K562 (cell line): ENCODE data around the gene MDK. TPM values are rescaled to one million over a fixed set of nuclear protein-coding genes. Genes with fewer than 3 reads are reported as not detected.

Experiments
- BHLHE40 ChIP-seq: IDR thresholded peaks from 2 replicates; pipeline ENCODE4 v1.6.1; 2011; ENCODE audit warnings: low read length, improper control_type of control experiment
- ETV1 ChIP-seq: fragments of 450-650 bp; conservative IDR thresholded peaks from 2 replicates; pipeline ENCODE4 v1.6.1; 2016; ENCODE audit warnings: missing genetic modification characterization, control low read depth, low read depth, missing compliant biosample characterization
- MBD2 ChIP-seq: sonication (generic); IDR thresholded peaks from 2 replicates; pipeline ENCODE4 v1.6.1; 2016; ENCODE audit warnings: low read depth, borderline replicate concordance
- MTA2 ChIP-seq: fragments of 450-650 bp; IDR thresholded peaks from 2 replicates; pipeline ENCODE4 v1.6.1; 2016; ENCODE audit warnings: low read depth
- ZC3H8 ChIP-seq: fragments of 450-650 bp; IDR thresholded peaks from 2 replicates; pipeline ENCODE4 v1.6.1; 2017
- ZNF12 ChIP-seq: sonication (generic); formaldehyde crosslinking; IDR thresholded peaks from 2 replicates; pipeline ENCODE4 v1.4.0; 2020; ENCODE audit warnings: mild to moderate bottlenecking, missing genetic modification reagents
- polyA plus RNA-seq, 8 experiments: library from polyadenylated mRNA; depleted of rRNA in 4 of 8; stranded (reverse) in 5 of 8; unstranded in 3 of 8; fragments of >200 nt; fragmentation: Nextera tagmentation in 2 of 8; fragmentation: Illumina TruSeq in 1 of 8; extraction: Ambion mirVana in 2 of 8; extraction: Trizol in 1 of 8; gene quantifications; 2 replicates each; pipeline versions ENCODE4 v1.2.1 to v1.2.3, GENCODE V29; 2011 to 2014; ENCODE audit warnings: inconsistent platforms in 1 of 8, missing spikeins in 1 of 8
- total RNA-seq, 7 experiments: library from RNA; depleted of rRNA in 6 of 7; stranded (reverse); fragments of >200 nt in 6 of 7; fragmentation: Illumina TruSeq in 2 of 7; extraction: Trizol in 2 of 7; gene quantifications; 2 replicates each; pipeline versions ENCODE4 v1.2.1 to v1.2.3, GENCODE V29; 2011 to 2021; ENCODE audit warnings: low replicate concordance in 1 of 7
- TF ChIP-seq, protein P1 (sequence below): fragments of 250-450 bp; sonication (Bioruptor Pico); IDR thresholded peaks from 2 replicates; pipeline ENCODE4 v1.8.0; 2021; ENCODE audit warnings: mild to moderate bottlenecking, moderate library complexity
- TF ChIP-seq, protein P2 (sequence below): fragments of 150-350 bp; IDR thresholded peaks from 2 replicates; pipeline ENCODE4 v1.6.1; 2014; ENCODE audit warnings: low read depth, mild to moderate bottlenecking, low read length, borderline replicate concordance
- TF ChIP-seq, protein P3 (sequence below): fragments of 450-650 bp; conservative IDR thresholded peaks from 2 replicates; pipeline ENCODE4 v1.6.1; 2016; ENCODE audit warnings: missing genetic modification characterization, low read depth, mild to moderate bottlenecking, control low read depth, missing compliant biosample characterization
- TF ChIP-seq, protein P4 (sequence below): fragments of 450-650 bp; formaldehyde crosslinking; IDR thresholded peaks from 2 replicates; pipeline ENCODE4 v1.4.0; 2022; ENCODE audit warnings: missing genetic modification characterization

Gene MDK
- total and polyA plus RNA-seq, 9 of the 15 experiments (the other 6 are each of a cell fraction or from before 2014, with no cell fraction given): 20.7 to 700 (median 350) TPM

DNA sequence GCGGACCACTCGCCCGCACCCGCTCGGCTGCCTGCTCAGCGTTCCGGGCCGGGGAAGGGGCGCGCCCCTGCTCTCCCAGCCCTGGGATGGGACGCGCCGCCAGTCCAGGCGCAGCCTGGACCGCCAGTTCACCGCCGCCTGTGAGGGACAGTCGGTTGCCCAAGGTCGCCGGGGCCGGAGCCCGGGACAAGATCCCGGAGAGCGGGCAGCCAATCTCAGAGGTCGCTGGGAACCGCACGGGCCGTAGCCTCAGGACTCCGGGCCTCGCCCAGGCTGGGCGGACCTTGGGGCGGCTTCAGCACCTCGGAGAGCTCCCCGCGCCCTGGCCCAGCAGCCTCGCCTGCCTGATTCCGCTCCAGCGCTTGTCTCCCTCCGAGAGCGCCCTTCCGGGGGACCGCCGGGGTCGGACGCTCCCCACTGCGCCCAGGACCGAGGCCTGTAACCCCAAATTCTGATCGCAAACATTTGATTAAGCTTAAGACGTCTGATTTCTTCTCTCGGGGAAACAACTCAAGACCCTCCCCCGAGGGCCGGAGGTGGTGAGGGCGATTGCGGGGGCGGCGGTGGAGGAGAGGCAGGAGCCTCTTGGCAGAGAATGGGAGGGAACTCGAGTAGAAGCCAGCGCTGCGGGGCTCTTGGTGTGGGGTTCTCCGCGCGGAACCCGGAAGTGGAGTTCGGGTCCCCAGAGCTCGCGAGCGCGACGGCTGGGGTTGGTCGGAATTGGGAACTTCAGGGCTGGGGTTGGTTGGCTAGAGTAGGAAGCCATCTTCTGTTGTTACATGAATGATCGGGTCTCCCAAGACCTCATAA, 11.2 kb downstream of the MDK start (continued):
- TF ChIP-seq, protein P1, sequence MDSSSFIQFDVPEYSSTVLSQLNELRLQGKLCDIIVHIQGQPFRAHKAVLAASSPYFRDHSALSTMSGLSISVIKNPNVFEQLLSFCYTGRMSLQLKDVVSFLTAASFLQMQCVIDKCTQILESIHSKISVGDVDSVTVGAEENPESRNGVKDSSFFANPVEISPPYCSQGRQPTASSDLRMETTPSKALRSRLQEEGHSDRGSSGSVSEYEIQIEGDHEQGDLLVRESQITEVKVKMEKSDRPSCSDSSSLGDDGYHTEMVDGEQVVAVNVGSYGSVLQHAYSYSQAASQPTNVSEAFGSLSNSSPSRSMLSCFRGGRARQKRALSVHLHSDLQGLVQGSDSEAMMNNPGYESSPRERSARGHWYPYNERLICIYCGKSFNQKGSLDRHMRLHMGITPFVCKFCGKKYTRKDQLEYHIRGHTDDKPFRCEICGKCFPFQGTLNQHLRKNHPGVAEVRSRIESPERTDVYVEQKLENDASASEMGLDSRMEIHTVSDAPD (CRISPR knock-in tag): no peak
- TF ChIP-seq ETV1 (tag) (peak; percentile 62), MTA2 (no peak), BHLHE40 (peak; percentile 86), ZNF12 (peak; percentile 56), ZC3H8 (no peak), MBD2 (no peak)
- TF ChIP-seq, protein P2, sequence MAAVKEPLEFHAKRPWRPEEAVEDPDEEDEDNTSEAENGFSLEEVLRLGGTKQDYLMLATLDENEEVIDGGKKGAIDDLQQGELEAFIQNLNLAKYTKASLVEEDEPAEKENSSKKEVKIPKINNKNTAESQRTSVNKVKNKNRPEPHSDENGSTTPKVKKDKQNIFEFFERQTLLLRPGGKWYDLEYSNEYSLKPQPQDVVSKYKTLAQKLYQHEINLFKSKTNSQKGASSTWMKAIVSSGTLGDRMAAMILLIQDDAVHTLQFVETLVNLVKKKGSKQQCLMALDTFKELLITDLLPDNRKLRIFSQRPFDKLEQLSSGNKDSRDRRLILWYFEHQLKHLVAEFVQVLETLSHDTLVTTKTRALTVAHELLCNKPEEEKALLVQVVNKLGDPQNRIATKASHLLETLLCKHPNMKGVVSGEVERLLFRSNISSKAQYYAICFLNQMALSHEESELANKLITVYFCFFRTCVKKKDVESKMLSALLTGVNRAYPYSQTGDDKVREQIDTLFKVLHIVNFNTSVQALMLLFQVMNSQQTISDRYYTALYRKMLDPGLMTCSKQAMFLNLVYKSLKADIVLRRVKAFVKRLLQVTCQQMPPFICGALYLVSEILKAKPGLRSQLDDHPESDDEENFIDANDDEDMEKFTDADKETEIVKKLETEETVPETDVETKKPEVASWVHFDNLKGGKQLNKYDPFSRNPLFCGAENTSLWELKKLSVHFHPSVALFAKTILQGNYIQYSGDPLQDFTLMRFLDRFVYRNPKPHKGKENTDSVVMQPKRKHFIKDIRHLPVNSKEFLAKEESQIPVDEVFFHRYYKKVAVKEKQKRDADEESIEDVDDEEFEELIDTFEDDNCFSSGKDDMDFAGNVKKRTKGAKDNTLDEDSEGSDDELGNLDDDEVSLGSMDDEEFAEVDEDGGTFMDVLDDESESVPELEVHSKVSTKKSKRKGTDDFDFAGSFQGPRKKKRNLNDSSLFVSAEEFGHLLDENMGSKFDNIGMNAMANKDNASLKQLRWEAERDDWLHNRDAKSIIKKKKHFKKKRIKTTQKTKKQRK: no peak
- TF ChIP-seq, protein P3, sequence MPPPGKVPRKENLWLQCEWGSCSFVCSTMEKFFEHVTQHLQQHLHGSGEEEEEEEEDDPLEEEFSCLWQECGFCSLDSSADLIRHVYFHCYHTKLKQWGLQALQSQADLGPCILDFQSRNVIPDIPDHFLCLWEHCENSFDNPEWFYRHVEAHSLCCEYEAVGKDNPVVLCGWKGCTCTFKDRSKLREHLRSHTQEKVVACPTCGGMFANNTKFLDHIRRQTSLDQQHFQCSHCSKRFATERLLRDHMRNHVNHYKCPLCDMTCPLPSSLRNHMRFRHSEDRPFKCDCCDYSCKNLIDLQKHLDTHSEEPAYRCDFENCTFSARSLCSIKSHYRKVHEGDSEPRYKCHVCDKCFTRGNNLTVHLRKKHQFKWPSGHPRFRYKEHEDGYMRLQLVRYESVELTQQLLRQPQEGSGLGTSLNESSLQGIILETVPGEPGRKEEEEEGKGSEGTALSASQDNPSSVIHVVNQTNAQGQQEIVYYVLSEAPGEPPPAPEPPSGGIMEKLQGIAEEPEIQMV (tag): no peak
- TF ChIP-seq, protein P4, sequence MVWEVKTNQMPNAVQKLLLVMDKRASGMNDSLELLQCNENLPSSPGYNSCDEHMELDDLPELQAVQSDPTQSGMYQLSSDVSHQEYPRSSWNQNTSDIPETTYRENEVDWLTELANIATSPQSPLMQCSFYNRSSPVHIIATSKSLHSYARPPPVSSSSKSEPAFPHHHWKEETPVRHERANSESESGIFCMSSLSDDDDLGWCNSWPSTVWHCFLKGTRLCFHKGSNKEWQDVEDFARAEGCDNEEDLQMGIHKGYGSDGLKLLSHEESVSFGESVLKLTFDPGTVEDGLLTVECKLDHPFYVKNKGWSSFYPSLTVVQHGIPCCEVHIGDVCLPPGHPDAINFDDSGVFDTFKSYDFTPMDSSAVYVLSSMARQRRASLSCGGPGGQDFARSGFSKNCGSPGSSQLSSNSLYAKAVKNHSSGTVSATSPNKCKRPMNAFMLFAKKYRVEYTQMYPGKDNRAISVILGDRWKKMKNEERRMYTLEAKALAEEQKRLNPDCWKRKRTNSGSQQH (CRISPR knock-in tag): no peak
